Subcutaneous abdominal adipose tissue (tissue), 5 donors: Measurements from ENCODE around the gene HAGHL.
"Not testable (repeated sequence)": the region's sequence is repeated elsewhere in the genome, so short reads cannot be mapped to it uniquely, and the experiment has no call there.

ENCODE experiments used
- H3K27ac ChIP-seq: one replicate; pipeline ENCODE4 v1.7.0; 2013; ENCODE audit warnings: low read depth, mild to moderate bottlenecking, inconsistent platforms, low read length, moderate library complexity
- H3K27me3 ChIP-seq, 5 donors: one replicate each; pipeline ENCODE4 v1.7.0; 2013; ENCODE audit warnings: low read length in 5 of 5, inconsistent platforms in 1 of 5; ENCODE audit not compliant: control insufficient read depth in 5 of 5, insufficient read depth in 4 of 5
- H3K36me3 ChIP-seq, 5 donors: one replicate each; pipeline ENCODE4 v1.7.0; 2013; ENCODE audit warnings: low read length in 5 of 5; ENCODE audit not compliant: control insufficient read depth in 5 of 5, insufficient read depth in 5 of 5
- H3K4me1 ChIP-seq, 5 donors: one replicate each; pipeline ENCODE4 v1.7.0; 2013; ENCODE audit warnings: low read length in 5 of 5, mild to moderate bottlenecking in 3 of 5, moderate library complexity in 1 of 5; ENCODE audit not compliant: control insufficient read depth in 5 of 5, insufficient read depth in 5 of 5
- H3K4me3 ChIP-seq, 5 donors: one replicate each; pipeline ENCODE4 v1.7.0; 2013; ENCODE audit warnings: low read length in 5 of 5, low read depth in 1 of 5
- H3K9ac ChIP-seq, 5 donors: one replicate each; pipeline ENCODE4 v1.7.0; 2013; ENCODE audit warnings: low read length in 5 of 5, mild to moderate bottlenecking in 4 of 5, moderate library complexity in 3 of 5
- H3K9me3 ChIP-seq, 5 donors: one replicate each; pipeline ENCODE4 v1.7.0; 2013; ENCODE audit warnings: low read length in 5 of 5; ENCODE audit not compliant: control insufficient read depth in 5 of 5
- donor health status: healthy.
- donor health status: healthy.
- donor health status: healthy.
- donor health status: healthy.
- donor health status: healthy.

HAGHL gene

GRCh38 chr16:741986-742629 lies 15.2 kb downstream of the HAGHL start:
- Histone ChIP-seq H3K36me3 (peaks cover 0 to 11% (median 8%) of the 10 kb centered on the region in 5 donors), H3K27me3 (peaks cover 0 to 9% (median 3%) of the 10 kb centered on the region in 5 donors), H3K9me3 (no peaks in the 10 kb centered on the region), H3K27ac (no peak overlapping the region), H3K9ac (no peak overlapping the region), H3K4me1 (peaks cover 6 to 18% (median 16%) of the 10 kb centered on the region in 5 donors), H3K4me3 (no peak overlapping the region)

- H3K9ac ChIP-seq, H3K9me3 ChIP-seq, H3K4me3 ChIP-seq, H3K27me3 ChIP-seq, H3K27ac ChIP-seq, H3K36me3 ChIP-seq: not testable (repeated sequence)
- peaks cover 6 to 18% (median 16%) of the 10 kb centered on the region in 5 donors for H3K4me1 ChIP-seq
Observed at GRCh38 chr16:742894-743293, 16.0 kb downstream of the HAGHL start.

- no peak overlapping the region for H3K9ac ChIP-seq
Observed at GRCh38 chr16:743794-744500, 17.0 kb downstream of the HAGHL start.

GRCh38 chr16:745739-746138 lies 18.8 kb downstream of the HAGHL start:
- H3K9ac ChIP-seq, result no peak overlapping the region
- no peaks in the 10 kb centered on the region for H3K36me3 ChIP-seq
- H3K9me3 ChIP-seq, result no peaks in the 10 kb centered on the region
- H3K27me3 ChIP-seq, result peaks cover 0 to 9% (median 3%) of the 10 kb centered on the region in 5 donors
- H3K4me3 ChIP-seq, result no peak overlapping the region
- no peak overlapping the region for H3K27ac ChIP-seq
- peaks cover 0 to 5% (median 4%) of the 10 kb centered on the region in 5 donors for H3K4me1 ChIP-seq

More at GRCh38 chr16:743794-744500, 17.0 kb downstream of the HAGHL start:
- Histone ChIP-seq H3K4me3 (no peak overlapping the region), H3K9me3 (no peaks in the 10 kb centered on the region), H3K4me1 (peaks cover 6 to 18% (median 16%) of the 10 kb centered on the region in 5 donors), H3K27me3 (peaks cover 0 to 9% (median 3%) of the 10 kb centered on the region in 5 donors), H3K27ac (no peak overlapping the region), H3K36me3 (no peaks in the 10 kb centered on the region)

GRCh38 chr16:746637-747036 lies 19.7 kb downstream of the HAGHL start:
- Histone ChIP-seq H3K36me3 (no peaks in the 10 kb centered on the region), H3K4me3 (no peak overlapping the region), H3K9me3 (no peaks in the 10 kb centered on the region), H3K4me1 (no peaks in the 10 kb centered on the region), H3K27me3 (peaks cover 0 to 9% (median 5%) of the 10 kb centered on the region in 5 donors), H3K27ac (no peak overlapping the region), H3K9ac (no peak overlapping the region)

- no peak overlapping the region for H3K9ac ChIP-seq
- no peak overlapping the region for H3K4me3 ChIP-seq
- H3K36me3 ChIP-seq, result no peaks in the 10 kb centered on the region
- H3K27me3 ChIP-seq, result peaks cover 0 to 10% (median 4%) of the 10 kb centered on the region in 5 donors
- H3K4me1 ChIP-seq, result no peaks in the 10 kb centered on the region
- H3K9me3 ChIP-seq, result no peaks in the 10 kb centered on the region
- no peak overlapping the region for H3K27ac ChIP-seq
Observed at GRCh38 chr16:747978-748746, 21.3 kb downstream of the HAGHL start.

GRCh38 chr16:749010-749409 lies 22.1 kb downstream of the HAGHL start:
- Histone ChIP-seq H3K27ac (no peak overlapping the region), H3K4me1 (no peaks in the 10 kb centered on the region), H3K36me3 (no peaks in the 10 kb centered on the region), H3K27me3 (peaks cover 0 to 12% (median 2%) of the 10 kb centered on the region in 5 donors), H3K9ac (no peak overlapping the region), H3K4me3 (no peak overlapping the region), H3K9me3 (no peaks in the 10 kb centered on the region)

- Histone ChIP-seq H3K36me3 (no peaks in the 10 kb centered on the region), H3K4me3 (no peak overlapping the region), H3K9ac (no peak overlapping the region), H3K4me1 (no peaks in the 10 kb centered on the region), H3K9me3 (no peaks in the 10 kb centered on the region), H3K27me3 (peaks cover 0 to 12% (median 0%) of the 10 kb centered on the region in 5 donors), H3K27ac (no peak overlapping the region)
Observed at GRCh38 chr16:750485-750884, 23.6 kb downstream of the HAGHL start.

- Histone ChIP-seq H3K4me1 (no peaks in the 10 kb centered on the region), H3K36me3 (no peaks in the 10 kb centered on the region), H3K27ac (no peak overlapping the region), H3K27me3 (peaks cover 0 to 17% (median 0%) of the 10 kb centered on the region in 5 donors), H3K9me3 (peaks cover 0 to 2% (median 0%) of the 10 kb centered on the region in 5 donors), H3K9ac (no peak overlapping the region), H3K4me3 (no peak overlapping the region)
Observed at GRCh38 chr16:751152-752006, 24.5 kb downstream of the HAGHL start.
